GM12878 (cell line): ENCODE measurements around the gene TTYH1. TPM values are rescaled to one million over a fixed set of nuclear protein-coding genes. Genes with fewer than 3 reads are reported as not detected.

Experiments
- ATAC-seq: fragments of 200-7000 bp; cut with Tn5 transposase; 3 replicates; pipeline ENCODE4 v1.9.1; 2020; ENCODE audit warnings: mild to moderate bottlenecking, moderate library complexity
- BruUV-seq: library from RNA; stranded (reverse); fragments of 400-500 nt; replicated peaks from 2 replicates; lab custom pipeline; 2021; lab: Mats Ljungman, UMichigan
- CTCF ChIA-PET: fragments of 300-600 bp; sonication (Branson Sonifier 250); formaldehyde crosslinking; extraction: SDS; loops from one replicate; lab custom pipeline; 2021; ENCODE audit warnings: inconsistent platforms; lab: Yijun Ruan, JAX
- POLR2A ChIA-PET: fragments of 350-600 bp; formaldehyde crosslinking; extraction: SDS; loops from one replicate; lab custom pipeline; 2021; ENCODE audit warnings: inconsistent platforms; lab: Charles Lee
- RAD21 ChIA-PET: fragments of 300-600 bp; sonication (Branson Sonifier 250); formaldehyde crosslinking; loops from one replicate; lab custom pipeline; 2023; ENCODE audit warnings: antibody characterized with exemption; ENCODE audit not compliant: unreplicated experiment; lab: Charles Lee
- SMC1A ChIA-PET: fragments of 300-600 bp; sonication (Branson Sonifier 250); formaldehyde crosslinking; loops from one replicate; lab custom pipeline; 2023; ENCODE audit not compliant: unreplicated experiment, uncharacterized antibody; lab: Charles Lee
- DNase-seq: peaks from one replicate; pipeline ENCODE4 v3.0.0-alpha.2; 2011; ENCODE audit warnings: low read depth, low spot score
- FAIRE-seq: peaks from 3 replicates; lab custom pipeline; 2011; peaks lifted over from hg19 to GRCh38; lab: Jason Lieb, UNC
- H2AFZ ChIP-seq: 2 replicates; pipeline ENCODE4 v1.6.0; 2011; ENCODE audit warnings: low read depth, low read length, control low read depth; ENCODE audit not compliant: control insufficient read depth
- H3K27ac ChIP-seq: 2 replicates; pipeline ENCODE4 v1.5.1; 2011; ENCODE audit warnings: control low read depth; ENCODE audit not compliant: control insufficient read depth, insufficient read depth
- H3K27me3 ChIP-seq, 2 experiments: replicated peaks in 1 of 2; 2 replicates each; pipeline versions ENCODE4 v1.6.0 to v1.6.1; 2011; ENCODE audit warnings: low read length in 1 of 2; ENCODE audit not compliant: control insufficient read depth in 2 of 2, insufficient read depth in 2 of 2
- H3K36me3 ChIP-seq, 2 experiments: 2 replicates each; pipeline ENCODE4 v1.5.1; 2011; ENCODE audit warnings: low read length in 1 of 2; ENCODE audit not compliant: control insufficient read depth in 2 of 2, insufficient read depth in 2 of 2
- H3K4me1 ChIP-seq: 2 replicates; pipeline ENCODE4 v1.6.1; 2011; ENCODE audit warnings: mild to moderate bottlenecking, low read length, moderate library complexity, mixed read lengths; ENCODE audit not compliant: control insufficient read depth, insufficient read depth
- H3K4me2 ChIP-seq: 2 replicates; pipeline ENCODE4 v1.6.0; 2011; ENCODE audit warnings: control low read depth; ENCODE audit not compliant: control insufficient read depth, insufficient read depth
- H3K4me3 ChIP-seq: fragments of 200-600 bp; sonication (generic); 2 replicates; pipeline ENCODE4 v1.5.1; 2016
- H3K79me2 ChIP-seq: 2 replicates; pipeline ENCODE4 v1.6.0; 2011; ENCODE audit warnings: low read length; ENCODE audit not compliant: control insufficient read depth, insufficient read depth
- H3K9ac ChIP-seq: 2 replicates; pipeline ENCODE4 v1.8.0; 2011; ENCODE audit warnings: low read length, control low read depth, mixed read lengths; ENCODE audit not compliant: control insufficient read depth, insufficient read depth
- H3K9me3 ChIP-seq: replicated peaks from 3 replicates; pipeline ENCODE4 v1.5.1; 2011; ENCODE audit warnings: mild to moderate bottlenecking, low read length; ENCODE audit not compliant: control insufficient read depth, insufficient read depth
- H4K20me1 ChIP-seq: 2 replicates; pipeline ENCODE4 v1.6.0; 2011; ENCODE audit not compliant: control insufficient read depth, insufficient read depth
- BCL3 ChIP-seq: IDR thresholded peaks from 2 replicates; pipeline ENCODE4 v1.6.1; 2011; ENCODE audit warnings: borderline replicate concordance, low read depth, mild to moderate bottlenecking, moderate library complexity, low read length; ENCODE audit not compliant: insufficient read depth, poor library complexity, severe bottlenecking
- E2F4 ChIP-seq: IDR thresholded peaks from 2 replicates; pipeline ENCODE4 v1.6.1; 2012; ENCODE audit warnings: low read depth, low read length, improper control_type of control experiment
- FOXK2 ChIP-seq: fragments of 450-650 bp; IDR thresholded peaks from 2 replicates; pipeline ENCODE4 v1.6.1; 2017; ENCODE audit warnings: mild to moderate bottlenecking, moderate library complexity
- FOXM1 ChIP-seq: IDR thresholded peaks from 2 replicates; pipeline ENCODE4 v1.6.1; 2012; ENCODE audit warnings: low read depth, mild to moderate bottlenecking, inconsistent platforms, low read length, moderate library complexity
- GABPA ChIP-seq: IDR thresholded peaks from 2 replicates; pipeline ENCODE4 v1.6.1; 2014; ENCODE audit warnings: antibody characterized with exemption, low read depth, mild to moderate bottlenecking, inconsistent platforms
- HSF1 ChIP-seq: fragments of 150-350 bp; IDR thresholded peaks from 2 replicates; pipeline ENCODE4 v1.6.1; 2014; ENCODE audit warnings: mild to moderate bottlenecking, low read depth, low read length
- IKZF2 ChIP-seq, 2 experiments: fragments of 450-650 bp; IDR thresholded peaks; 2 replicates each; pipeline ENCODE4 v1.6.1; 2017; ENCODE audit warnings: mild to moderate bottlenecking in 2 of 2, moderate library complexity in 2 of 2
- KDM1A ChIP-seq: fragments of 200-600 bp; sonication (generic); IDR thresholded peaks from 2 replicates; pipeline ENCODE4 v1.6.1; 2016; ENCODE audit warnings: borderline replicate concordance
- LARP7 ChIP-seq: fragments of 450-650 bp; IDR thresholded peaks from 2 replicates; pipeline ENCODE4 v1.6.1; 2017; ENCODE audit warnings: mild to moderate bottlenecking
- NR2C2 ChIP-seq: IDR thresholded peaks from 2 replicates; pipeline ENCODE4 v1.6.1; 2011; ENCODE audit warnings: borderline replicate concordance, low read depth; ENCODE audit not compliant: control insufficient read depth, insufficient read length
- NR2F1 ChIP-seq: fragments of 450-650 bp; conservative IDR thresholded peaks from 2 replicates; pipeline ENCODE4 v1.6.1; 2017; ENCODE audit warnings: mild to moderate bottlenecking
- PAX5 ChIP-seq: IDR thresholded peaks from 2 replicates; pipeline ENCODE4 v1.6.1; 2011; ENCODE audit warnings: low read depth, low read length, borderline replicate concordance
- PAX8 ChIP-seq: fragments of 450-650 bp; IDR thresholded peaks from 2 replicates; pipeline ENCODE4 v1.6.1; 2017; ENCODE audit warnings: mild to moderate bottlenecking, moderate library complexity
- PKNOX1 ChIP-seq: fragments of 450-650 bp; IDR thresholded peaks from 2 replicates; pipeline ENCODE4 v1.6.1; 2016; ENCODE audit warnings: mild to moderate bottlenecking
- POLR2A ChIP-seq: IDR thresholded peaks from 2 replicates; pipeline ENCODE4 v1.6.1; 2011; ENCODE audit warnings: low read depth, mild to moderate bottlenecking, low read length
- RFX5 ChIP-seq: IDR thresholded peaks from 2 replicates; pipeline ENCODE4 v1.6.1; 2011; ENCODE audit warnings: low read depth, low read length, improper control_type of control experiment
- SIX5 ChIP-seq: IDR thresholded peaks from 2 replicates; pipeline ENCODE4 v1.6.1; 2011; ENCODE audit warnings: mild to moderate bottlenecking, low read depth, low read length, moderate library complexity; ENCODE audit not compliant: severe bottlenecking
- USF1 ChIP-seq: IDR thresholded peaks from 2 replicates; pipeline ENCODE4 v1.6.1; 2011; ENCODE audit warnings: borderline replicate concordance, low read depth, mild to moderate bottlenecking, moderate library complexity, mixed read lengths, low read length; ENCODE audit not compliant: insufficient read depth; ENCODE audit errors: extremely low read length
- WGBS: methylation state at CpG from one replicate; pipeline ENCODE4 v1.1.6; 2016; ENCODE audit warnings: low lambda C conversion rate; ENCODE audit not compliant: insufficient replicate concordance, insufficient coverage; ENCODE audit errors: missing lambda C conversion rate; 5-methylcytosine and 5-hydroxymethylcytosine counted together
- in situ Hi-C: fragments of 300-500 bp; cut with MboI; formaldehyde crosslinking; loops from 9 replicates; pipeline ENCODE4 v1.14.3; 2018; ENCODE audit warnings: mixed read lengths
- intact Hi-C: fragments of 100-400 bp; cut with micrococcal nuclease; formaldehyde crosslinking; loops from one replicate; pipeline ENCODE4 v1.14.2; 2022; ENCODE audit not compliant: unreplicated experiment
- polyA plus RNA-seq, 11 experiments: library from polyadenylated mRNA; depleted of rRNA in 4 of 11; unstranded in 6 of 11; stranded (reverse) in 5 of 11; fragments of >200 nt; fragmentation: Nextera tagmentation in 4 of 11; fragmentation: Illumina TruSeq in 1 of 11; extraction: Ambion mirVana in 4 of 11; extraction: Trizol in 1 of 11; gene quantifications; 1 replicate in 1 of 11; 2 replicates in 10 of 11; pipeline versions ENCODE4 v1.2.1 to v1.2.3, GENCODE V29; 2011 to 2016; ENCODE audit warnings: inconsistent platforms in 2 of 11, missing spikeins in 2 of 11, low read depth in 1 of 11
- total RNA-seq, 4 experiments: library from RNA; depleted of rRNA in 3 of 4; stranded (reverse); fragments of >200 nt in 3 of 4; fragmentation: Illumina TruSeq in 1 of 4; extraction: Trizol in 1 of 4; gene quantifications; 2 replicates each; pipeline versions ENCODE4 v1.2.1 to v1.2.3, GENCODE V29; 2013 to 2021

TTYH1 gene
- total and polyA plus RNA-seq, 10 of the 15 experiments (the other 5 are each of a cell fraction or from before 2014, with no cell fraction given) = 0.01 to 0.36 (median 0.09) TPM; not detected in 3

GRCh38 chr19:54448040-54448773 lies 32.9 kb downstream of the TTYH1 start:
- Histone ChIP-seq H2AFZ (peak overlapping the region; percentile 76), H3K27me3 (no peaks in the 10 kb centered on the region), H3K4me2 (peak overlapping the region; percentile 87), H3K4me3 (peak overlapping the region; percentile 90), H3K36me3 (peaks cover 7 to 10% of the 10 kb centered on the region in 2 experiments), H3K9me3 (no peaks in the 10 kb centered on the region), H3K4me1 (no peaks in the 10 kb centered on the region), H4K20me1 (peaks cover 7% of the 10 kb centered on the region), H3K79me2 (peaks cover 56% of the 10 kb centered on the region), H3K27ac (peak overlapping the region; percentile 93), H3K9ac (peak overlapping the region; percentile 92)
- ChIA-PET CTCF (interaction anchor here (0.7 to 1.5 kb wide), 9 partner anchors 10 to 59 kb away, joined by 3 to 9 read pairs (median 4); partner anchors contain the start of gene LENG9), RAD21 (interaction anchor here (0.6 to 1.6 kb wide), 4 partner anchors 15 to 79 kb away, joined by 3 to 12 read pairs (median 4); partner anchors contain the start of gene LENG9), SMC1A (interaction anchor here (0.9 to 1.3 kb wide), 5 partner anchors 15 to 311 kb away, joined by 3 to 5 read pairs (median 3); partner anchors contain the start of genes CNOT3 and LENG9), POLR2A (interaction anchor here (0.5 to 1.6 kb wide), 14 partner anchors 14 to 337 kb away, joined by 3 to 16 read pairs (median 4); partner anchors contain the start of genes CNOT3, LENG9 and MBOAT7)
- in situ Hi-C loops = no loop called here
- ATAC-seq (peak; percentile 38), DNase-seq (no peak), FAIRE-seq (peak; percentile 44)
- intact Hi-C loops = no loop called here
- 3% methylated on average over 34 of the region's 34 CpGs for WGBS
- no TSS peak for BruUV-seq
- TF ChIP-seq RFX5 (no peak), PAX5 (no peak), E2F4 (0 out of 2 replicates have a peak, but pooled peaks have one; percentile 16), IKZF2 (IDR thresholded peaks at IDR 0.05) (peak; percentile 71), KDM1A (no peak), NR2F1 (peak; percentile 64), PKNOX1 (no peak), BCL3 (no peak), NR2C2 (no peak), SIX5 (no peak), USF1 (no peak), LARP7 (0 out of 2 replicates have a peak, but pooled peaks have one; percentile 16), PAX8 (no peak), HSF1 (no peak), FOXM1 (no peak), FOXK2 (no peak), POLR2A (peak; percentile 66; the same call in 1 of the 2 replicates), GABPA (no peak)
